ENCODE results near the gene SHROOM3.
A peak's percentile ranks its signal among the peaks of the same experiment; 100 is the strongest.

The SHROOM3 gene

DNA sequence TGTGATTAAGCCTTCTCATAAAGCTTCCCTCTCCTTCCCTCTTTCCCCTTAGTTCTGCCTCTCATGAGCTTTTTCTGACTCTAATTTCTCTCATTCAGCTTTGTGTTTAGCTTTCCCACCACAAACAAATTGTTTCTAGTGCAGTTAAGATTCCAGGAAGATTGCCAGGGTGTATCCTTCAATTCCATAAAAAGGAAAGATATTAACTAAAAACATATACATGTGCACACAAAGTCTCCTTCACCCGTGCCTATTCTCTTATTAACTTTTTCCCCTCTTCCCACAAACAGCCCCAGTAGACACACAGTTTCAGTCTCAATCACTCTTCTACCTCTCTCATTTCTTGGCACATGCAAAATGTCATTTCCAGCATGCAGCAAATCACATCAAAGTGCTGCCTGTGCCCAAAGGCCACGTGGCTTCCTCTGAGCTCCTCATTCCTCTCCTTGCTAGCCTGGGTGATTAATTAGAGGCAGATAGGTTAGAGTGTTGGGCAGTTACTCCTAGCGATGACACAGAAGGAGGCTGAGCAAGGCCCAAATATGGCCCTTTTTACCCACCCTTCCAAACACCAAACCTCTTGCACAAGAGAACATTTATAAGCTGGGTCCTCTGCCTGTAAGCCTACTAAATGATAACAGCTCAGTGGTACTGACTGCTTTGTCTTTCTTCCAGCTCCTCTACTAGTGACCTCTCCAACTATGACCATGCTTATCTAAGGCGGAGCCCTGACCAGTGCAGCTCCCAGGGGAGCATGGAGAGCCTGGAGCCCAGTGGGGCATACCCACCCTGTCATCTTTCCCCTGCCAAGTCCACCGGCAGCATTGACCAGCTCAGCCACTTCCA lies 303.3 kb downstream of the SHROOM3 start:
- H3K4me3 ChIP-seq (ENCODE audit: low read length): no peak overlapping the region
- no peaks in the 10 kb centered on the region for H3K9me3 ChIP-seq (ENCODE audit: control insufficient read depth, low read length)
- peaks cover 7% of the 10 kb centered on the region for H3K36me3 ChIP-seq (ENCODE audit: control insufficient read depth, insufficient read depth, low read length)
- H3K27me3 ChIP-seq (ENCODE audit: control insufficient read depth, insufficient read depth, low read length): no peaks in the 10 kb centered on the region
- peaks cover 13% of the 10 kb centered on the region for H3K4me1 ChIP-seq (ENCODE audit: control insufficient read depth, insufficient read depth, low read length)
- H3K9ac ChIP-seq (ENCODE audit: low read length): peak overlapping the region; percentile 24

DNA sequence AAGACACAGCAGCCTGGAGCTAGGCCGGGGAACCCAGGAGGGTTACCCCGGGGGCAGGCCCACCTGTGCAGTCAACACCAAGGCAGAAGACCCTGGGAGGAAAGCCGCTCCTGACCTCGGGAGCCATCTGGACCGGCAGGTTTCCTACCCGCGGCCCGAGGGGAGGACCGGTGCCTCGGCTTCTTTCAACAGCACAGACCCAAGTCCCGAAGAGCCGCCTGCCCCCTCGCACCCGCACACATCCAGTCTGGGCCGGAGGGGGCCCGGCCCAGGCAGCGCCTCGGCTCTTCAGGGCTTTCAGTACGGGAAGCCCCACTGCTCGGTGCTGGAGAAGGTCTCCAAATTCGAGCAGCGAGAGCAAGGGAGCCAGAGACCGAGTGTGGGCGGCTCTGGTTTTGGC lies 305.2 kb downstream of the SHROOM3 start:
- no peak overlapping the region for H3K9ac ChIP-seq (ENCODE audit: low read length)
- H3K9me3 ChIP-seq (ENCODE audit: control insufficient read depth, low read length): no peaks in the 10 kb centered on the region
- H3K36me3 ChIP-seq (ENCODE audit: control insufficient read depth, insufficient read depth, low read length): peaks cover 7% of the 10 kb centered on the region
- no peaks in the 10 kb centered on the region for H3K27me3 ChIP-seq (ENCODE audit: control insufficient read depth, insufficient read depth, low read length)
- H3K4me3 ChIP-seq (ENCODE audit: low read length): no peak overlapping the region
- H3K4me1 ChIP-seq (ENCODE audit: control insufficient read depth, insufficient read depth, low read length): peaks cover 13% of the 10 kb centered on the region

DNA sequence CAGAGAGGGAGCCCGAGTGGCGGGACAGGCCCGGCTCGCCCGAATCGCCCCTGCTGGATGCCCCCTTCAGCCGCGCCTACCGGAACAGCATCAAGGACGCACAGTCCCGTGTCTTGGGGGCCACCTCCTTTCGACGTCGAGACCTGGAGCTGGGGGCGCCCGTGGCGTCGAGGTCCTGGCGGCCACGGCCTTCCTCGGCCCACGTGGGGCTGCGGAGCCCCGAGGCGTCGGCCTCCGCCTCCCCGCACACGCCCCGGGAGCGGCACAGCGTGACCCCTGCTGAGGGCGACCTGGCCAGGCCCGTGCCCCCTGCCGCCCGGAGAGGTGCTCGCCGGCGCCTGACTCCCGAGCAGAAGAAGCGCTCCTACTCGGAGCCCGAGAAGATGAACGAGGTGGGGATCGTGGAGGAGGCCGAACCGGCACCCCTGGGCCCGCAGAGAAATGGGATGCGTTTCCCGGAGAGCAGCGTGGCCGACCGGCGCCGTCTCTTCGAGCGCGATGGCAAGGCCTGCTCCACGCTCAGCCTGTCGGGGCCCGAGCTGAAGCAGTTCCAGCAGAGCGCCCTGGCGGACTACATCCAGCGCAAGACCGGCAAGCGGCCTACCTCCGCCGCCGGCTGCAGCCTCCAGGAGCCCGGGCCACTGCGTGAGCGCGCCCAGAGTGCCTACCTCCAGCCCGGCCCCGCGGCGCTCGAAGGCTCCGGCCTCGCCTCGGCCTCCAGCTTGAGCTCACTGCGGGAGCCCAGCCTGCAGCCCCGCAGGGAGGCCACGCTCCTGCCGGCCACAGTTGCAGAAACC lies 306.0 kb downstream of the SHROOM3 start:
- no peaks in the 10 kb centered on the region for H3K9me3 ChIP-seq (ENCODE audit: control insufficient read depth, low read length)
- H3K27me3 ChIP-seq (ENCODE audit: control insufficient read depth, insufficient read depth, low read length): no peaks in the 10 kb centered on the region
- peaks cover 13% of the 10 kb centered on the region for H3K4me1 ChIP-seq (ENCODE audit: control insufficient read depth, insufficient read depth, low read length)
- no peak overlapping the region for H3K9ac ChIP-seq (ENCODE audit: low read length)
- no peak overlapping the region for H3K4me3 ChIP-seq (ENCODE audit: low read length)
- H3K36me3 ChIP-seq (ENCODE audit: control insufficient read depth, insufficient read depth, low read length): peaks cover 7% of the 10 kb centered on the region

DNA sequence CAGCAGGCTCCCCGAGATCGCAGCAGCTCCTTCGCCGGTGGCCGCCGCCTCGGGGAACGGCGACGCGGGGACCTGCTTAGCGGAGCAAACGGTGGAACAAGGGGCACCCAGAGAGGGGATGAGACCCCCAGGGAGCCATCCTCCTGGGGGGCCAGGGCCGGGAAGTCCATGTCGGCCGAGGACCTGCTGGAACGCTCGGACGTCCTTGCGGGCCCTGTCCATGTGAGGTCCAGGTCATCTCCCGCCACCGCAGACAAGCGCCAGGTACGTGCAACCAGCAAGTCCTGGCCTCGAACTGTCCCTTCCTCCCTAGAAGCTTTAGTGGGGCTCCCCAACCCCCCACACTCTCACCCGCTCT lies 306.6 kb downstream of the SHROOM3 start:
- no peak overlapping the region for H3K4me3 ChIP-seq (ENCODE audit: low read length)
- H3K36me3 ChIP-seq (ENCODE audit: control insufficient read depth, insufficient read depth, low read length): peaks cover 7% of the 10 kb centered on the region
- H3K4me1 ChIP-seq (ENCODE audit: control insufficient read depth, insufficient read depth, low read length): peaks cover 13% of the 10 kb centered on the region
- H3K9me3 ChIP-seq (ENCODE audit: control insufficient read depth, low read length): no peaks in the 10 kb centered on the region
- no peak overlapping the region for H3K9ac ChIP-seq (ENCODE audit: low read length)
- no peaks in the 10 kb centered on the region for H3K27me3 ChIP-seq (ENCODE audit: control insufficient read depth, insufficient read depth, low read length)

DNA sequence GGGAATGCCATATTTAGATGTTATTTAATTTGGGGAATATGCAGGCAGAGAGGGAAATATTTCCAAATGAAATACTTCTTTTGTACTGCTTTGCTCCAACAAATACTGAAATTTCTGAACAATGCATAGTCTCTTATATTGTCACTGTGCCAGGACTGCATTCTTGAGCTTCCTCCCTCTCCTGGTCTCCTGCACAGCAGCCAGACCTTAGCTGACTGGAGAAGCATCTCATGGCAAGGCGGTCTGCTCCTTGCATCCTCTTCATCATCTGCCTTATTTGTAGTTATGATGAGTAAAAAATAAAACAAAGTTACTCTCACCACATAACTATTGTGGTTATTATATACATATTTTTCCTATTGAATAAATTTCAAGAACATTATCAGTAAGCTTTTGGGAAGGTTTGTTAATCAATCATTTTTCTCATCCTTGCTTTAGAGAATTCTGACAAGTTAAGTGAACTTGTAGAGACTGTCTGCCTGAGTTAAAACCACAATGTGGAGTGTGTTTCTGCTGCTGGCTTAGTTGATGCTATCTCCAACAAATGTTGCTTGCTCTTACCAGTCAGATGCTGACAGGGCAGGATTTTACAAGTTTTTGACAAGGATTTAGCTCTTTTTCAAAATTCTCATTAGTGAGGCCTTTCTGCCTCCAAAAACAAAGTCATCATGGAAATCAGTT lies 309.4 kb downstream of the SHROOM3 start:
- Histone ChIP-seq H3K36me3 (ENCODE audit: control insufficient read depth, insufficient read depth, low read length) (peaks cover 5% of the 10 kb centered on the region), H3K9ac (ENCODE audit: low read length) (no peak overlapping the region), H3K4me1 (ENCODE audit: control insufficient read depth, insufficient read depth, low read length) (peaks cover 7% of the 10 kb centered on the region), H3K27me3 (ENCODE audit: control insufficient read depth, insufficient read depth, low read length) (no peaks in the 10 kb centered on the region), H3K4me3 (ENCODE audit: low read length) (no peak overlapping the region), H3K9me3 (ENCODE audit: control insufficient read depth, low read length) (no peaks in the 10 kb centered on the region)

DNA sequence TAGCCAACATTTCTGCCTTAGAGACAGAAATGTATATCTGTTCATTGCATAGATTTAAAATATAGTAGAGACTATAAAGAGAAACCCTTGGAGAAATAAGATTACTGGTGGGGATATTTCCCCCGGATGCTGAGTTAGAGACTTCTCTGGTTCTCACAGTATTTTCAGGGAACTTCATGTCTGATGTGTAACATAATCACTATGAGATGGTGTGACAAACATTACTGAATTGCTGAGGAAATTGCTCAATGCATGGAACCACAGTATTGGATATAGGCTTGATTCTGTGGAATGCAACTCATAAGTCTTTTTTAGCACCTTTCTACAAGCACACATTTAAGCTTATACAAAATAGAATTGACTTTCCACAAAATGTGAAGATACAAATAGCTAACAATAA lies 310.2 kb downstream of the SHROOM3 start:
- H3K9ac ChIP-seq (ENCODE audit: low read length): no peak overlapping the region
- no peaks in the 10 kb centered on the region for H3K36me3 ChIP-seq (ENCODE audit: control insufficient read depth, insufficient read depth, low read length)
- no peaks in the 10 kb centered on the region for H3K9me3 ChIP-seq (ENCODE audit: control insufficient read depth, low read length)
- peaks cover 7% of the 10 kb centered on the region for H3K4me1 ChIP-seq (ENCODE audit: control insufficient read depth, insufficient read depth, low read length)
- no peak overlapping the region for H3K4me3 ChIP-seq (ENCODE audit: low read length)
- no peaks in the 10 kb centered on the region for H3K27me3 ChIP-seq (ENCODE audit: control insufficient read depth, insufficient read depth, low read length)

DNA sequence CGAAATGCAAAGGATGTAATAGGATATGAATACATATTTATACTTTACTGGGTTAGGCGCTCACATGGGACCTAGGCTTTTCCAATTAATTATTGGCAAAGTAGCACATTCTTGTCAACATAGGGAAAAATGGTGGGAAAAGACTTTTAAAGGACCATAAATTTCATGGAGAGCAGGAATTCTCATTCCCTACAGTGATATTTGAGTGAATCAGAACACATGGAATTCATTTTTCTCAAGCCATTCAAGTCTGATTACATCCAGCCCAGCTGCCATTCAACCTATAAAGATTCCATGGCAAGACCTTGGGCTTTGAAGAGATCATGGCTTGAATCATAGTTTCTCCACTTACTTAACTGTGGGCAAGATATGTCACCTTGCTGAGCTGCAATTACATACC lies 312.5 kb downstream of the SHROOM3 start:
- Histone ChIP-seq H3K9ac (ENCODE audit: low read length) (no peak overlapping the region), H3K27me3 (ENCODE audit: control insufficient read depth, insufficient read depth, low read length) (no peaks in the 10 kb centered on the region), H3K4me3 (ENCODE audit: low read length) (no peak overlapping the region), H3K36me3 (ENCODE audit: control insufficient read depth, insufficient read depth, low read length) (no peaks in the 10 kb centered on the region), H3K4me1 (ENCODE audit: control insufficient read depth, insufficient read depth, low read length) (peaks cover 7% of the 10 kb centered on the region), H3K9me3 (ENCODE audit: control insufficient read depth, low read length) (no peaks in the 10 kb centered on the region)

DNA sequence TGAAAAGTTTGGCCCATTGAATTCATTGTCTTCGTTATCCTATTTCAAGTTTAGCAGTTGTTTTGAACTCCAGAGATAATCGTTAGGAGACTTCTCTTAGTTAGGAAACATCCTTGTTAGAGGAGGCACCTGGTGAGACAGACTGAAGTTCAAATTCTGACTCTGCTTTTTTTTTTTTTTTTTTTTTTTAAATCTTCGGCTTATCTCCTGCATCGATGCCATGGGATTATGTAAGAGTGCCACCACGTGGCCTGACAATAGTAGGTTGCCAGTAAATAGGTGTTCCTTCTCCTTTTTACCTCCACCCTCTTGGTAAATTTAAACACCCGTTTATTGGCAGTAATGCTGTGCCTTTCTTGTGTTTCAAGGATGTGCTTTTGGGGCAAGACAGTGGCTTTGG lies 313.6 kb downstream of the SHROOM3 start:
- peaks cover 7% of the 10 kb centered on the region for H3K4me1 ChIP-seq (ENCODE audit: control insufficient read depth, insufficient read depth, low read length)
- no peaks in the 10 kb centered on the region for H3K27me3 ChIP-seq (ENCODE audit: control insufficient read depth, insufficient read depth, low read length)
- no peaks in the 10 kb centered on the region for H3K36me3 ChIP-seq (ENCODE audit: control insufficient read depth, insufficient read depth, low read length)
- H3K9ac ChIP-seq (ENCODE audit: low read length): no peak overlapping the region
- no peaks in the 10 kb centered on the region for H3K9me3 ChIP-seq (ENCODE audit: control insufficient read depth, low read length)
- H3K4me3 ChIP-seq (ENCODE audit: low read length): no peak overlapping the region

DNA sequence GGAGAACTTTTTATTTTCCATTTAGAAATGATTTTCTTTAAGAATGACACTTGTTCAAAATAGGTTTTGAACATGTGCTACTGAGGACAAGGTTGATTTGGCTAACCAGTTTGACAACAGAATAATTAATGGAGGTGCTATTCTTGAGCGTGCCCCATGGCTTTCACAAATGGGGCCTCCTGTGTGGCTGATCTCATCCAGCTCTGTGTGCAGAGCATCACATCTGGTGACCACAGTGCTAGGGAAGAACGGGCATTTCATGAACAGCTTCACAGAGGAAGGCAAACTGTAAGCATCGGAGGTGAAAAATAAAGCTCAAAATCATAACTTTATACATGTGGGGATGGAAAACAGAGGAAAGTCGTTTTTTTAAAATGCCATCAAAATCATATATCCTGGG lies 314.3 kb downstream of the SHROOM3 start:
- Histone ChIP-seq H3K4me1 (ENCODE audit: control insufficient read depth, insufficient read depth, low read length) (peaks cover 7% of the 10 kb centered on the region), H3K27me3 (ENCODE audit: control insufficient read depth, insufficient read depth, low read length) (no peaks in the 10 kb centered on the region), H3K9ac (ENCODE audit: low read length) (no peak overlapping the region), H3K9me3 (ENCODE audit: control insufficient read depth, low read length) (no peaks in the 10 kb centered on the region), H3K4me3 (ENCODE audit: low read length) (no peak overlapping the region), H3K36me3 (ENCODE audit: control insufficient read depth, insufficient read depth, low read length) (peaks cover 4% of the 10 kb centered on the region)

DNA sequence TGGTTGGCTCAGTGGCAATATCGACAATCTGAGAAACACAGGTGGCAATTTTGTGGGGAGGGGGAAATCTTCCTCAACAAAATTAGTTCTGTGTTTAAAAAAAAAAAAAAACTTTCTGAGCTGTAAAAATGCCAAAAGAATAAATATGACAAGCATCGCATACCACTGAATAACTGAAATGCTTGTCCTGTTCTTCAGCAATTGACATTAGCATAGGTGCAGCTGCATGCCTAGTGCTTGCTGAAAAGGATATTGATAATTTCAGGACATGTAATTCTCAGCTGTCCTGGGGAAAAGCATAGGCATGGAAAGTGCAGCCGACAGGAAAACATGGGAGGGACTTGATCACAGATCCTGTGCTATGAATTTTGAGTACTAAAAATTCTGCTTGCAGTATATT lies 315.7 kb downstream of the SHROOM3 start:
- peaks cover 11% of the 10 kb centered on the region for H3K36me3 ChIP-seq (ENCODE audit: control insufficient read depth, insufficient read depth, low read length)
- H3K4me3 ChIP-seq (ENCODE audit: low read length): no peak overlapping the region
- no peak overlapping the region for H3K9ac ChIP-seq (ENCODE audit: low read length)
- no peaks in the 10 kb centered on the region for H3K27me3 ChIP-seq (ENCODE audit: control insufficient read depth, insufficient read depth, low read length)
- no peaks in the 10 kb centered on the region for H3K9me3 ChIP-seq (ENCODE audit: control insufficient read depth, low read length)
- H3K4me1 ChIP-seq (ENCODE audit: control insufficient read depth, insufficient read depth, low read length): peaks cover 7% of the 10 kb centered on the region

DNA sequence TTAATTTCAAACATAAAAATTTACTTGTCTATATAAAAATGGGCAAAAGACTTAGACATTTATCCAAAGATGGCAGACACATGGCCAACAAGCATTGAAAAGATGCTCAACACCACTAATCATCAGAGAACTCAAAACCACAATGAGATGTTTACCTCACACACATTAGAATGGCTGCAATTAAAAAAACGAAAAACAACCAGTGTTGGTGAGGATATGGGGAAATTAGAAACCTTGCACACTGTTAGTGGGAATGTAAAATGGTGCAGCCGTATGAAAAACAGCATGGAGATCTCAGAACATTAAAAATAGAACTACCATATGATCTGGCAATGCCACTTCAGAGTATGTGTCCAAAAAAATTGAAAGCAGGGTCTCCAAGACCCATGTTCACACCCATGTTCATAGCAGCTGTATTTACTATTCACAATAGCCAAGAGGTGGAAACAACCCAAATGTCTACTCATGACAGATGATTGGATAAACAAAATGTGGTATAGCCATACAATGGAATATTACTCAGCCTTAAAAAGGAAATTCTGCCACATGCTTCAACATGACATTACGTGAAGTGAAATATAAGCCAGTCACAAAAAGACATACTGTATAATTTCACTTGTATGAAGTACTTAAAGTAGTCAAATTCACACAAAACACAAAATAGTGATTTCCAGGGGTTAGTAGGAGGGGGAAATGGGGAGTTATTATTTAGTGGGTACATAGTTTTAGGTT lies 316.7 kb downstream of the SHROOM3 start:
- no peaks in the 10 kb centered on the region for H3K27me3 ChIP-seq (ENCODE audit: control insufficient read depth, insufficient read depth, low read length)
- H3K4me3 ChIP-seq (ENCODE audit: low read length): no peak overlapping the region
- peaks cover 18% of the 10 kb centered on the region for H3K36me3 ChIP-seq (ENCODE audit: control insufficient read depth, insufficient read depth, low read length)
- H3K9ac ChIP-seq (ENCODE audit: low read length): no peak overlapping the region
- H3K9me3 ChIP-seq (ENCODE audit: control insufficient read depth, low read length): no peaks in the 10 kb centered on the region
- peaks cover 7% of the 10 kb centered on the region for H3K4me1 ChIP-seq (ENCODE audit: control insufficient read depth, insufficient read depth, low read length)
